HepG2 (cell line): ENCODE data around the gene FAM229A. TPM values are rescaled to one million over a fixed set of nuclear protein-coding genes. Genes with fewer than 3 reads are reported as not detected.

Experiments used
- AGO2 ChIP-seq: fragments of 200-400 bp; formaldehyde crosslinking; optimal IDR thresholded peaks from 2 replicates; pipeline ENCODE3; 2017; ENCODE audit warnings: mild to moderate bottlenecking, low read depth, low read length, moderate library complexity
- ESRRA ChIP-seq: sonication (generic); formaldehyde crosslinking; IDR thresholded peaks from 2 replicates; pipeline ENCODE4 v1.5.1; 2020; ENCODE audit warnings: mild to moderate bottlenecking, low read depth, missing genetic modification reagents
- GLI4 ChIP-seq: sonication (generic); formaldehyde crosslinking; IDR thresholded peaks from 2 replicates; pipeline ENCODE4 v1.5.1; 2020; ENCODE audit warnings: missing genetic modification reagents, mild to moderate bottlenecking, moderate library complexity, borderline replicate concordance
- HDAC1 ChIP-seq: sonication (generic); formaldehyde crosslinking; IDR thresholded peaks from 2 replicates; pipeline ENCODE4 v1.5.1; 2020; ENCODE audit warnings: mild to moderate bottlenecking, missing genetic modification reagents
- KDM3A ChIP-seq: IDR thresholded peaks from 2 replicates; pipeline ENCODE4 v1.6.1; 2018; ENCODE audit warnings: low read depth, missing compliant biosample characterization
- MTA1 ChIP-seq: sonication (generic); formaldehyde crosslinking; IDR thresholded peaks from 2 replicates; pipeline ENCODE4 v1.4.0; 2020; ENCODE audit warnings: missing genetic modification reagents, mild to moderate bottlenecking, borderline replicate concordance
- PCBP1 ChIP-seq: fragments of 200-400 bp; formaldehyde crosslinking; IDR thresholded peaks from 2 replicates; pipeline ENCODE4 v1.6.1; 2017; ENCODE audit warnings: mild to moderate bottlenecking, low read depth, low read length, borderline replicate concordance
- RXRA ChIP-seq: sonication (generic); formaldehyde crosslinking; IDR thresholded peaks from 2 replicates; pipeline ENCODE4 v1.5.1; 2020; ENCODE audit warnings: missing genetic modification reagents
- SAP130 ChIP-seq: IDR thresholded peaks from 2 replicates; pipeline ENCODE4 v1.6.1; 2016; ENCODE audit warnings: low read depth
- SIN3A ChIP-seq: IDR thresholded peaks from 2 replicates; pipeline ENCODE4 v1.6.1; 2011; ENCODE audit warnings: low read depth, mild to moderate bottlenecking, control low read depth, low read length, borderline replicate concordance
- XRCC5 ChIP-seq: fragments of 200-400 bp; formaldehyde crosslinking; optimal IDR thresholded peaks from 2 replicates; pipeline ENCODE3; 2017; ENCODE audit warnings: mild to moderate bottlenecking, low read length
- ZFP36L2 ChIP-seq: sonication (generic); formaldehyde crosslinking; IDR thresholded peaks from 2 replicates; pipeline ENCODE4 v1.4.0; 2020; ENCODE audit warnings: missing genetic modification reagents
- ZFX ChIP-seq: sonication (generic); formaldehyde crosslinking; IDR thresholded peaks from 2 replicates; pipeline ENCODE4 v1.4.0; 2020; ENCODE audit warnings: mild to moderate bottlenecking, low read depth, missing genetic modification reagents, moderate library complexity
- ZMYM4 ChIP-seq: sonication (generic); formaldehyde crosslinking; IDR thresholded peaks from 2 replicates; pipeline ENCODE4 v1.8.1; 2023; ENCODE audit warnings: mild to moderate bottlenecking, missing genetic modification reagents
- ZNF138 ChIP-seq: sonication (generic); formaldehyde crosslinking; IDR thresholded peaks from 2 replicates; pipeline ENCODE4 v1.5.0; 2020; ENCODE audit warnings: mild to moderate bottlenecking, low read depth, missing genetic modification reagents
- ZNF251 ChIP-seq: sonication (generic); formaldehyde crosslinking; IDR thresholded peaks from 2 replicates; pipeline ENCODE4 v1.9.0; 2021; ENCODE audit warnings: mild to moderate bottlenecking, missing genetic modification reagents
- ZNF274 ChIP-seq: sonication (generic); formaldehyde crosslinking; IDR thresholded peaks from 2 replicates; pipeline ENCODE4 v1.5.1; 2020; ENCODE audit warnings: mild to moderate bottlenecking, missing genetic modification reagents
- ZNF282 ChIP-seq: fragments of 450-650 bp; IDR thresholded peaks from 2 replicates; pipeline ENCODE4 v1.6.1; 2018; ENCODE audit not compliant: partially characterized antibody
- ZNF766 ChIP-seq: sonication (generic); formaldehyde crosslinking; IDR thresholded peaks from 2 replicates; pipeline ENCODE4 v1.5.0; 2020; ENCODE audit warnings: missing genetic modification reagents, borderline replicate concordance
- polyA plus RNA-seq, 8 experiments: library from polyadenylated mRNA; depleted of rRNA in 3 of 8; stranded (reverse) in 7 of 8; unstranded in 1 of 8; fragments of >200 nt; fragmentation: Illumina TruSeq in 4 of 8; extraction: Trizol in 4 of 8; gene quantifications; 2 replicates each; pipeline versions ENCODE4 v1.2.1 to v1.2.3, GENCODE V29; 2011 to 2016; ENCODE audit warnings: low read depth in 4 of 8, missing spikeins in 1 of 8, mixed read lengths in 1 of 8; ENCODE audit not compliant: insufficient read depth in 1 of 8
- total RNA-seq, 5 experiments: library from RNA; depleted of rRNA; stranded (reverse); fragments of >200 nt; fragmentation: Illumina TruSeq; extraction: Trizol; gene quantifications; 2 replicates each; pipeline ENCODE4 v1.2.3, GENCODE V29; 2016; ENCODE audit warnings: low read depth in 1 of 5
- TF ChIP-seq, protein P1 (sequence below): sonication (generic); formaldehyde crosslinking; IDR thresholded peaks from 2 replicates; pipeline ENCODE4 v1.5.0; 2020; ENCODE audit warnings: mild to moderate bottlenecking, missing genetic modification reagents, moderate library complexity
- TF ChIP-seq, protein P2 (sequence below): sonication (generic); formaldehyde crosslinking; IDR thresholded peaks from 2 replicates; pipeline ENCODE4 v1.4.0; 2020; ENCODE audit warnings: mild to moderate bottlenecking, missing genetic modification reagents, borderline replicate concordance
- TF ChIP-seq, protein P3 (sequence below): sonication (generic); formaldehyde crosslinking; IDR thresholded peaks from 2 replicates; pipeline ENCODE4 v1.4.0; 2020; ENCODE audit warnings: mild to moderate bottlenecking, missing genetic modification reagents

FAM229A gene
- total and polyA plus RNA-seq, 2 of the 13 experiments (the other 11 are each of a cell fraction or from before 2014, with no cell fraction given), result 3.2 to 17.6 TPM

DNA sequence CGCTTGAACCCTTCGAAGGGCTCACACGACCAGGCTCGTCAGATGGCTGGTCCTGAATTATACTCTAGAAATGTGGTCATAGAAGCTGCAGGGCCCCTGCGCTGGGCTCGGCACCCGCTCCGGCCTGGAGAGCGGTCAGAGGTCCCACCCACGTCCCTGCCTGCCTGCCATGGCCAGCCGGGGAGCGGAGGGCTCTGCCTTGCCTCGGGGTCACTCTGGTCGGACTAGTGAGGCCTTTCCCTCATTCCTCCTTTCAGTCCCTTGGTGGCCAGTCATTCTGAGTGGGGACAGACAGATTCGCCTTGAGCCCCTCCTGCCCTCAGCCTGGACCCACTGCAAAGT lies 25.7 kb downstream of the FAM229A start (continued):
- TF ChIP-seq ZNF274 (CRISPR knock-in tag), result 0 out of 2 replicates have a peak, but pooled peaks have one; percentile 29
- TF ChIP-seq RXRA (CRISPR knock-in tag), result 0 out of 2 replicates have a peak, but pooled peaks have one; percentile 4
- TF ChIP-seq, protein P1, sequence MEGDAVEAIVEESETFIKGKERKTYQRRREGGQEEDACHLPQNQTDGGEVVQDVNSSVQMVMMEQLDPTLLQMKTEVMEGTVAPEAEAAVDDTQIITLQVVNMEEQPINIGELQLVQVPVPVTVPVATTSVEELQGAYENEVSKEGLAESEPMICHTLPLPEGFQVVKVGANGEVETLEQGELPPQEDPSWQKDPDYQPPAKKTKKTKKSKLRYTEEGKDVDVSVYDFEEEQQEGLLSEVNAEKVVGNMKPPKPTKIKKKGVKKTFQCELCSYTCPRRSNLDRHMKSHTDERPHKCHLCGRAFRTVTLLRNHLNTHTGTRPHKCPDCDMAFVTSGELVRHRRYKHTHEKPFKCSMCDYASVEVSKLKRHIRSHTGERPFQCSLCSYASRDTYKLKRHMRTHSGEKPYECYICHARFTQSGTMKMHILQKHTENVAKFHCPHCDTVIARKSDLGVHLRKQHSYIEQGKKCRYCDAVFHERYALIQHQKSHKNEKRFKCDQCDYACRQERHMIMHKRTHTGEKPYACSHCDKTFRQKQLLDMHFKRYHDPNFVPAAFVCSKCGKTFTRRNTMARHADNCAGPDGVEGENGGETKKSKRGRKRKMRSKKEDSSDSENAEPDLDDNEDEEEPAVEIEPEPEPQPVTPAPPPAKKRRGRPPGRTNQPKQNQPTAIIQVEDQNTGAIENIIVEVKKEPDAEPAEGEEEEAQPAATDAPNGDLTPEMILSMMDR (CRISPR knock-in tag), result 0 out of 2 replicates have a peak, but pooled peaks have one; percentile 9
- TF ChIP-seq XRCC5, result peak; percentile 35
- no peak for TF ChIP-seq ZFP36L2 (CRISPR knock-in tag)
- 0 out of 2 replicates have a peak, but pooled peaks have one; percentile 38 for TF ChIP-seq GLI4 (CRISPR knock-in tag)
- no peak for TF ChIP-seq SIN3A
- TF ChIP-seq, protein P2, sequence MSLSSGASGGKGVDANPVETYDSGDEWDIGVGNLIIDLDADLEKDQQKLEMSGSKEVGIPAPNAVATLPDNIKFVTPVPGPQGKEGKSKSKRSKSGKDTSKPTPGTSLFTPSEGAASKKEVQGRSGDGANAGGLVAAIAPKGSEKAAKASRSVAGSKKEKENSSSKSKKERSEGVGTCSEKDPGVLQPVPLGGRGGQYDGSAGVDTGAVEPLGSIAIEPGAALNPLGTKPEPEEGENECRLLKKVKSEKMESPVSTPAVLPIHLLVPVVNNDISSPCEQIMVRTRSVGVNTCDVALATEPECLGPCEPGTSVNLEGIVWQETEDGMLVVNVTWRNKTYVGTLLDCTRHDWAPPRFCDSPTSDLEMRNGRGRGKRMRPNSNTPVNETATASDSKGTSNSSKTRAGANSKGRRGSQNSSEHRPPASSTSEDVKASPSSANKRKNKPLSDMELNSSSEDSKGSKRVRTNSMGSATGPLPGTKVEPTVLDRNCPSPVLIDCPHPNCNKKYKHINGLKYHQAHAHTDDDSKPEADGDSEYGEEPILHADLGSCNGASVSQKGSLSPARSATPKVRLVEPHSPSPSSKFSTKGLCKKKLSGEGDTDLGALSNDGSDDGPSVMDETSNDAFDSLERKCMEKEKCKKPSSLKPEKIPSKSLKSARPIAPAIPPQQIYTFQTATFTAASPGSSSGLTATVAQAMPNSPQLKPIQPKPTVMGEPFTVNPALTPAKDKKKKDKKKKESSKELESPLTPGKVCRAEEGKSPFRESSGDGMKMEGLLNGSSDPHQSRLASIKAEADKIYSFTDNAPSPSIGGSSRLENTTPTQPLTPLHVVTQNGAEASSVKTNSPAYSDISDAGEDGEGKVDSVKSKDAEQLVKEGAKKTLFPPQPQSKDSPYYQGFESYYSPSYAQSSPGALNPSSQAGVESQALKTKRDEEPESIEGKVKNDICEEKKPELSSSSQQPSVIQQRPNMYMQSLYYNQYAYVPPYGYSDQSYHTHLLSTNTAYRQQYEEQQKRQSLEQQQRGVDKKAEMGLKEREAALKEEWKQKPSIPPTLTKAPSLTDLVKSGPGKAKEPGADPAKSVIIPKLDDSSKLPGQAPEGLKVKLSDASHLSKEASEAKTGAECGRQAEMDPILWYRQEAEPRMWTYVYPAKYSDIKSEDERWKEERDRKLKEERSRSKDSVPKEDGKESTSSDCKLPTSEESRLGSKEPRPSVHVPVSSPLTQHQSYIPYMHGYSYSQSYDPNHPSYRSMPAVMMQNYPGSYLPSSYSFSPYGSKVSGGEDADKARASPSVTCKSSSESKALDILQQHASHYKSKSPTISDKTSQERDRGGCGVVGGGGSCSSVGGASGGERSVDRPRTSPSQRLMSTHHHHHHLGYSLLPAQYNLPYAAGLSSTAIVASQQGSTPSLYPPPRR, result peak; percentile 20; the same call in 1 of the 2 replicates
- peak; percentile 6; the same call in 1 of the 2 replicates for TF ChIP-seq KDM3A (CRISPR knock-in tag)
- no peak for TF ChIP-seq ESRRA
- TF ChIP-seq ZNF138 (CRISPR knock-in tag), result no peak
- TF ChIP-seq SAP130 (CRISPR knock-in tag), result peak; percentile 28; the same call in 1 of the 2 replicates
- peak; percentile 1; the same call in 1 of the 2 replicates for TF ChIP-seq HDAC1 (CRISPR knock-in tag)
- 0 out of 2 replicates have a peak, but pooled peaks have one; percentile 32 for TF ChIP-seq MTA1 (CRISPR knock-in tag)
- TF ChIP-seq ZFX (CRISPR knock-in tag), result peak; percentile 31; the same call in 1 of the 2 replicates
- TF ChIP-seq ZNF251 (CRISPR knock-in tag), result no peak
- TF ChIP-seq ZNF766 (CRISPR knock-in tag), result 0 out of 2 replicates have a peak, but pooled peaks have one; percentile 7
- no peak for TF ChIP-seq PCBP1
- TF ChIP-seq ZNF282, result no peak
- TF ChIP-seq, protein P3, sequence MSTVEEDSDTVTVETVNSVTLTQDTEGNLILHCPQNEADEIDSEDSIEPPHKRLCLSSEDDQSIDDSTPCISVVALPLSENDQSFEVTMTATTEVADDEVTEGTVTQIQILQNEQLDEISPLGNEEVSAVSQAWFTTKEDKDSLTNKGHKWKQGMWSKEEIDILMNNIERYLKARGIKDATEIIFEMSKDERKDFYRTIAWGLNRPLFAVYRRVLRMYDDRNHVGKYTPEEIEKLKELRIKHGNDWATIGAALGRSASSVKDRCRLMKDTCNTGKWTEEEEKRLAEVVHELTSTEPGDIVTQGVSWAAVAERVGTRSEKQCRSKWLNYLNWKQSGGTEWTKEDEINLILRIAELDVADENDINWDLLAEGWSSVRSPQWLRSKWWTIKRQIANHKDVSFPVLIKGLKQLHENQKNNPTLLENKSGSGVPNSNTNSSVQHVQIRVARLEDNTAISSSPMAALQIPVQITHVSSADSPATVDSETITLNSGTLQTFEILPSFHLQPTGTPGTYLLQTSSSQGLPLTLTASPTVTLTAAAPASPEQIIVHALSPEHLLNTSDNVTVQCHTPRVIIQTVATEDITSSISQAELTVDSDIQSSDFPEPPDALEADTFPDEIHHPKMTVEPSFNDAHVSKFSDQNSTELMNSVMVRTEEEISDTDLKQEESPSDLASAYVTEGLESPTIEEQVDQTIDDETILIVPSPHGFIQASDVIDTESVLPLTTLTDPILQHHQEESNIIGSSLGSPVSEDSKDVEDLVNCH (CRISPR knock-in tag), result no peak
- no peak for TF ChIP-seq AGO2
- peak; percentile 21; the same call in 1 of the 2 replicates for TF ChIP-seq ZMYM4 (CRISPR knock-in tag)
